ENCODE data around the gene ACSS1.

ACSS1 gene

GRCh38 chr20:25083773-25084625, 26.1 kb upstream of the ACSS1 start:
- TF ChIP-seq CTCF (IDR thresholded peaks at IDR 0.05; ENCODE audit: low read depth, low read length, missing control alignments) = peak; percentile 38
- no peak overlapping the region for H3K4me3 ChIP-seq (ENCODE audit: low read depth, low read length)
- DNase-seq (ENCODE audit: low read depth) = no peak
- in situ Hi-C loops (cut with HindIII; ENCODE audit: low sequenced_read_pairs) = no loop called here

- TF ChIP-seq CTCF (IDR thresholded peaks at IDR 0.05; ENCODE audit: low read depth, low read length, missing control alignments) = no peak
- in situ Hi-C loops (cut with HindIII; ENCODE audit: low sequenced_read_pairs) = no loop called here
- no peak overlapping the region for H3K4me3 ChIP-seq (ENCODE audit: low read depth, low read length)
- no peak for DNase-seq (ENCODE audit: low read depth)
Observed at GRCh38 chr20:25083141-25083772, 25.3 kb upstream of the ACSS1 start.

- in situ Hi-C loops (cut with HindIII; ENCODE audit: low sequenced_read_pairs) = no loop called here
- H3K4me3 ChIP-seq (ENCODE audit: low read depth, low read length) = no peak overlapping the region
- no peak for DNase-seq (ENCODE audit: low read depth)
- TF ChIP-seq CTCF (IDR thresholded peaks at IDR 0.05; ENCODE audit: low read depth, low read length, missing control alignments) = no peak
Observed at GRCh38 chr20:25082498-25082873, 24.5 kb upstream of the ACSS1 start.

- in situ Hi-C loops (cut with HindIII; ENCODE audit: low sequenced_read_pairs) = no loop called here
- H3K4me3 ChIP-seq (ENCODE audit: low read depth, low read length) = no peak within 1 kb of the TSS
- TF ChIP-seq CTCF (IDR thresholded peaks at IDR 0.05; ENCODE audit: low read depth, low read length, missing control alignments) = no peak
- no peak for DNase-seq (ENCODE audit: low read depth)
Observed at GRCh38 chr20:25081730-25082497, 24.0 kb upstream of the ACSS1 start, which contains the start of gene VSX1. TSS of gene VSX1 (minus strand) at chr20:25082141. CDS start at chr20:25082096, 45 bp downstream.

GRCh38 chr20:25081065-25081729, 23.3 kb upstream of the ACSS1 start:
- H3K4me3 ChIP-seq (ENCODE audit: low read depth, low read length) = no peak overlapping the region
- in situ Hi-C loops (cut with HindIII; ENCODE audit: low sequenced_read_pairs) = no loop called here
- DNase-seq (ENCODE audit: low read depth) = no peak
- TF ChIP-seq CTCF (IDR thresholded peaks at IDR 0.05; ENCODE audit: low read depth, low read length, missing control alignments) = no peak

- no peak overlapping the region for H3K4me3 ChIP-seq (ENCODE audit: low read depth, low read length)
- in situ Hi-C loops (cut with HindIII; ENCODE audit: low sequenced_read_pairs) = no loop called here
- DNase-seq (ENCODE audit: low read depth) = no peak
- no peak for TF ChIP-seq CTCF (IDR thresholded peaks at IDR 0.05; ENCODE audit: low read depth, low read length, missing control alignments)
Observed at GRCh38 chr20:25079171-25079570, 21.2 kb upstream of the ACSS1 start.
